ENCODE data around the gene NCBP2L. TPM values are rescaled to one million over a fixed set of nuclear protein-coding genes. Genes with fewer than 3 reads are reported as not detected.
A peak's percentile ranks its signal among the peaks of the same experiment; 100 is the strongest.

NCBP2L gene
- total and polyA plus RNA-seq, 9 donors = 0.20 to 1.6 (median 0.52) TPM; not detected in 1

DNA sequence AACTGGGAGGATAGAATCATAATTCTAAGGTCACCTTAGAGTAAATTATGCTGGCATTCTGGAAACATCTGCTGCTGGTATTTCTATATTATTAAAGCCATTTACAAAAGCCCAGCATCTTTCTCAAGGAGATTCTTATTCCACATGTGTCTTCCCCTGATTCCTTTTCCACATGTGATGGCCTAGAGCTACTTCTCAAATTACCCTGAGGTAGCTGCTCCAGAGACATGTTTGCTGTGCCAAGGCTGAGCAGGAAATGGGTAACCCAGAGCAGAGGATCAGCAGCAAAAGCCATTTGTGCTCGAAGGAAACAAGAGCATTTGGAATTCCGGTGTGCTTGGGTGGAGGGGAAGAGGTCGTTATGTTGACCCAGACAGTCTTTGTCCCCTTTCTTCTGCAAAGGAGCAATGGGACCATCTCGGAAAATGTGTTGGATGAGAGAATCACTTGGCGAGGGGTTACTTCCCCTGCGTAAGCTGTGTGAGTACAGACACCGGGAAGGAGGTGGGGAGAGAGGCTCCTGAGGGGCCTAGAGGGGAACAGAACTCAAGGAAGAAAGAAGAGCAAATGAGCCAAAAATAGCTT, 26.6 kb upstream of the NCBP2L start:
- Histone ChIP-seq H3K27me3 (no peaks in the 10 kb centered on the region), H3K4me1 (ENCODE audit: insufficient read depth) (peaks cover 26% of the 10 kb centered on the region), H3K36me3 (no peaks in the 10 kb centered on the region), H3K27ac (peak overlapping the region in 1 of 2 donors; percentile 52), H3K4me3 (no peak overlapping the region), H3K9me3 (no peaks in the 10 kb centered on the region)
- WGBS, 3 donors = 74 to 77% (median 75%) methylated on average over 7 of the region's 7 CpGs
- no peak for TF ChIP-seq EP300 (IDR thresholded peaks at IDR 0.05)
- TF ChIP-seq, protein P1, sequence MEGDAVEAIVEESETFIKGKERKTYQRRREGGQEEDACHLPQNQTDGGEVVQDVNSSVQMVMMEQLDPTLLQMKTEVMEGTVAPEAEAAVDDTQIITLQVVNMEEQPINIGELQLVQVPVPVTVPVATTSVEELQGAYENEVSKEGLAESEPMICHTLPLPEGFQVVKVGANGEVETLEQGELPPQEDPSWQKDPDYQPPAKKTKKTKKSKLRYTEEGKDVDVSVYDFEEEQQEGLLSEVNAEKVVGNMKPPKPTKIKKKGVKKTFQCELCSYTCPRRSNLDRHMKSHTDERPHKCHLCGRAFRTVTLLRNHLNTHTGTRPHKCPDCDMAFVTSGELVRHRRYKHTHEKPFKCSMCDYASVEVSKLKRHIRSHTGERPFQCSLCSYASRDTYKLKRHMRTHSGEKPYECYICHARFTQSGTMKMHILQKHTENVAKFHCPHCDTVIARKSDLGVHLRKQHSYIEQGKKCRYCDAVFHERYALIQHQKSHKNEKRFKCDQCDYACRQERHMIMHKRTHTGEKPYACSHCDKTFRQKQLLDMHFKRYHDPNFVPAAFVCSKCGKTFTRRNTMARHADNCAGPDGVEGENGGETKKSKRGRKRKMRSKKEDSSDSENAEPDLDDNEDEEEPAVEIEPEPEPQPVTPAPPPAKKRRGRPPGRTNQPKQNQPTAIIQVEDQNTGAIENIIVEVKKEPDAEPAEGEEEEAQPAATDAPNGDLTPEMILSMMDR (IDR thresholded peaks at IDR 0.05) = no peak
- intact Hi-C loops (cut with DNase I) = no loop called here
- no peak for DNase-seq

DNA sequence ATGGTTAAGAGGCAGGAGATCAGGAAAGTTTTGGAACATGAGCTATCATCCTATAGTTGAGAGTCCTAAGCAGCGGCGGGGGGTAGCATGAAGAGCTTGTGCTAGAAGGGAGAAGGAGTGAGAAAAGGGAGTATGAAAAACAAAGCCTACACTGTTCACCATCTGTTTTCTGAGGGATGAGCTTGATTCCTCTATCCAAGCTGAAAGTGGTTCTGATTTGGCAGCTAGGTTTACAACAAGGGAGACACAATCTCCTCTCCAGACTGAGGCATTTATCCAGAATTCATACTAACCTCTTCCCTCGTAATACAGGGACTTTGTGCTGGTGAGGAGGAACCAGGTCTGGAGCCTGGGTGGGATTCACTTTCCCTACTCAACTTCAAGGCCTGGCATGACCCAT, 25.5 kb upstream of the NCBP2L start:
- intact Hi-C loops (cut with DNase I) = no loop called here
- Histone ChIP-seq H3K4me1 (ENCODE audit: insufficient read depth) (peaks cover 20% of the 10 kb centered on the region), H3K36me3 (no peaks in the 10 kb centered on the region), H3K27me3 (no peaks in the 10 kb centered on the region), H3K4me3 (no peak overlapping the region), H3K27ac (peak overlapping the region in 1 of 2 donors; percentile 52), H3K9me3 (no peaks in the 10 kb centered on the region)
- TF ChIP-seq, protein P1 (IDR thresholded peaks at IDR 0.05) = no peak
- TF ChIP-seq EP300 (IDR thresholded peaks at IDR 0.05) = no peak
- no peak for TF ChIP-seq POLR2A (IDR thresholded peaks at IDR 0.05)
- DNase-seq = no peak
- 45 to 54% (median 49%) methylated on average over 3 of the region's 3 CpGs for WGBS, 3 donors

DNA sequence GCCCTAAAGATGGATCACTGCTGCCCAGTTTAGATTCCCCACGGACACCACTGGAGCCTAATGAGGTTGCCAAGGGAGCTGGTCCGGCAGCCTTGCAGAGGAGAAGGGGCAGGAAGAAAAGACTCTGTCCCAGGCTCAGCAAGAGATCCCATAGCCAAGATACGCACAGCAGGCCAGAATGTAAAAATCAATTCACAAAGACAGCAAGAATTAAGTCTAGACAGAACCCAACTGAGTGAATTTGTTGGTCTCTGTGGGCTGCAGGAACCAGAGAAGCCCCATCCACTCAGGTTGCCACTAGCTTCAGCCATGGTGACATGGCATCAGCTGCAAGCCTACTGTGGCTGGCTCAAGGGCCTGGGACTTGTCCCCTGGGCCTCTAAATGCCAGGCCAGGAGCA, 24.8 kb upstream of the NCBP2L start:
- intact Hi-C loops (cut with DNase I) = no loop called here
- peaks cover 19% of the 10 kb centered on the region for H3K4me1 ChIP-seq (ENCODE audit: insufficient read depth)
- no peaks in the 10 kb centered on the region for H3K36me3 ChIP-seq
- 68 to 84% (median 69%) methylated on average over 3 of the region's 3 CpGs for WGBS, 3 donors
- H3K4me3 ChIP-seq = no peak overlapping the region
- H3K9me3 ChIP-seq = no peaks in the 10 kb centered on the region
- no peak for DNase-seq
- TF ChIP-seq, protein P1 (IDR thresholded peaks at IDR 0.05) = no peak
- TF ChIP-seq EP300 (IDR thresholded peaks at IDR 0.05) = no peak
- no peak for TF ChIP-seq POLR2A (IDR thresholded peaks at IDR 0.05)
- peak overlapping the region; percentile 38 to 52 for H3K27ac ChIP-seq
- no peaks in the 10 kb centered on the region for H3K27me3 ChIP-seq

DNA sequence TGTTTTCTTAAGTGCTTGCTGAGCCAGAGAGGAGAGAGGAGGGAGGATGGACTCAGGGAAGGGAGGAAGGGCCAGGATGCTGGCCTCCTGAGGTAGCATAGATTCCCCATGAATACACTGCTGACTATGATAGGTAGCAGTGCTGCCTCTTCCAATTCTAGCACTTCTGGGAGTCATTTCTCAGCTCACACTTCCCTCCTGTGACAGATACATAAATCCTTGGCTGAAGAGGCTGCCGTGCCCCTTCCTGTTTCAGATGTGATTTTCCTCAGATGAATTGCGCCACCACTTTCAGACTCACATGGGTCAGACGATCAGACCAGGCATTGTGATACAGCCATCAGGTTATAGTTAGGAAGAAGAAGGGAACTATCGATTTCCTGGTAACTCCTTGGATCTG, 24.3 kb upstream of the NCBP2L start:
- peaks cover 18% of the 10 kb centered on the region for H3K4me1 ChIP-seq (ENCODE audit: insufficient read depth)
- H3K4me3 ChIP-seq = no peak overlapping the region
- H3K36me3 ChIP-seq = no peaks in the 10 kb centered on the region
- WGBS, 3 donors = 76 to 85% (median 80%) methylated on average over 4 of the region's 4 CpGs
- intact Hi-C loops (cut with DNase I) = no loop called here
- TF ChIP-seq POLR2A (IDR thresholded peaks at IDR 0.05) (no peak), EP300 (IDR thresholded peaks at IDR 0.05) (no peak)
- TF ChIP-seq, protein P1 (IDR thresholded peaks at IDR 0.05) = no peak
- H3K27me3 ChIP-seq = no peaks in the 10 kb centered on the region
- H3K27ac ChIP-seq = peak overlapping the region in 1 of 2 donors; percentile 38
- no peak for DNase-seq
- H3K9me3 ChIP-seq = no peaks in the 10 kb centered on the region

Measured in ovary (tissue), 9 donors.